BJ (cell line): ENCODE results near the gene EXOSC1. TPM values are rescaled to one million over a fixed set of nuclear protein-coding genes. Genes with fewer than 3 reads are reported as not detected.

ENCODE experiments used
- CTCF ChIA-PET: fragments of 350-600 bp; formaldehyde crosslinking; extraction: SDS; loops from one replicate; lab custom pipeline; 2021; ENCODE audit warnings: antibody characterized with exemption, inconsistent platforms; lab: Yijun Ruan, JAX
- POLR2A ChIA-PET: fragments of 300-600 bp; sonication (Branson Sonifier 250); formaldehyde crosslinking; extraction: SDS; loops from one replicate; lab custom pipeline; 2021; ENCODE audit warnings: antibody characterized with exemption; lab: Charles Lee
- DNase-seq: peaks from one replicate; pipeline ENCODE4 v3.0.0-alpha.2; 2011; ENCODE audit warnings: low read depth
- H3K27me3 ChIP-seq: 2 replicates; pipeline ENCODE4 v1.6.0; 2011; ENCODE audit warnings: low read length; ENCODE audit not compliant: control insufficient read depth, insufficient read depth
- H3K36me3 ChIP-seq: 2 replicates; pipeline ENCODE4 v1.5.1; 2011; ENCODE audit warnings: low read length; ENCODE audit not compliant: control insufficient read depth, insufficient read depth
- H3K4me3 ChIP-seq: 2 replicates; pipeline ENCODE4 v1.5.1; 2011; ENCODE audit warnings: low read depth, mild to moderate bottlenecking, control low read depth, low read length
- CTCF ChIP-seq: IDR thresholded peaks from 2 replicates; pipeline ENCODE4 v1.5.1; 2011; ENCODE audit warnings: low read depth, mild to moderate bottlenecking, control low read depth, inconsistent platforms, low read length, moderate library complexity; ENCODE audit not compliant: insufficient read depth
- polyA plus RNA-seq: library from polyadenylated mRNA; depleted of rRNA; stranded (reverse); fragments of >200 nt; gene quantifications from 2 replicates; pipeline ENCODE4 v1.2.3, GENCODE V29; 2011

The EXOSC1 gene
- polyA plus RNA-seq, 1 experiment = 49.4 TPM

- CTCF ChIA-PET = interaction anchor here (10.4 kb wide), 1 partner anchor 92 kb away, joined by 104 read pairs; no protein-coding TSS in a partner anchor
- POLR2A ChIA-PET = no interaction called here
Measured at GRCh38 chr10:97459933-97460332, 14.1 kb upstream of the EXOSC1 start.

DNA sequence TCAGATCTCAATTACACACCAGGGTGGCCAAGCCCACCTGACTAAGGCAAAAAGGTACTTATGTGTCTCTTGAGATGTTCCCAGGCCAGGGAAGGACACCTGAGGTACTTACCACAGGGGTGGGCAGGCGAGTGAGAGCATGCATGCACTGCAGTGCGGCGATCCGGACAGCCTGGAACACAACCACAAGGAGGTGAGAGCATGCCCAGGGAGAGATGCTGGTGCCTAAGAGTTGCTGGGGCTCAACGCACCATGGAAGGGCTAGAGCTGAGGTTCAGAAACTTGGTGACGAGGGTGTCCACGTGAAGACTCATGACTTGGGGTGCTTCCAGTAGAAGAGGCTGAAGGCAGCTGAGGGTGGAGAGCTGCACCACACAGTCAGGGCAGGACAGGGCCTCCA, 13.3 kb upstream of the EXOSC1 start:
- no peak for DNase-seq
- no peaks in the 10 kb centered on the region for H3K27me3 ChIP-seq
- H3K4me3 ChIP-seq = no peak overlapping the region
- POLR2A ChIA-PET = no interaction called here
- H3K36me3 ChIP-seq = peaks cover 46% of the 10 kb centered on the region
- TF ChIP-seq CTCF = no peak
- CTCF ChIA-PET = interaction anchor here (10.4 kb wide), 1 partner anchor 93 kb away, joined by 104 read pairs; no protein-coding TSS in a partner anchor

More at GRCh38 chr10:97459933-97460332, 14.1 kb upstream of the EXOSC1 start:
- Histone ChIP-seq H3K27me3 (no peaks in the 10 kb centered on the region), H3K4me3 (no peak overlapping the region), H3K36me3 (peaks cover 43% of the 10 kb centered on the region)
- TF ChIP-seq CTCF = no peak
- DNase-seq = no peak

DNA sequence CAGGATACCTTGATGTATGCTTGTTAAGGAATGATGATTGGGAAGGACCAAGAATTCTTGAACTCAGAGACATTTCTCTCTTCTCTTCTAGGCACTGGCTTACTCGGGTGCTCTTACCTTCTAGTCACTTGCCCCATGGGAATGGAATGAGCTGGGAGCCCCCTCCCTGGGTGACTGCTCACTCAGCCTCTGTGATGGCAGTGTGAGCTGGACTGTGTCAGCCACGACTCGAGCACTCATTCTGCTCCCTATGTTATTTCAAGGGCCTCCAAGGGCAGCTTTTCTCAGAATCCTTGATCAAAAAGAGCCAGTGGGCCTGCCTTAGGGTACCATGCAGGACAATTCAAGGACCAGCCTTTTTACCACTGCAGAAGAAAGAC, 10.9 kb upstream of the EXOSC1 start:
- DNase-seq = no peak
- POLR2A ChIA-PET = no interaction called here
- no peak overlapping the region for H3K4me3 ChIP-seq
- H3K27me3 ChIP-seq = no peaks in the 10 kb centered on the region
- peaks cover 55% of the 10 kb centered on the region for H3K36me3 ChIP-seq
- TF ChIP-seq CTCF = no peak
- CTCF ChIA-PET = interaction anchor here (0.6 to 2.0 kb wide), 2 partner anchors 53 to 97 kb away, joined by 4 to 7 read pairs; no protein-coding TSS in a partner anchor

DNA sequence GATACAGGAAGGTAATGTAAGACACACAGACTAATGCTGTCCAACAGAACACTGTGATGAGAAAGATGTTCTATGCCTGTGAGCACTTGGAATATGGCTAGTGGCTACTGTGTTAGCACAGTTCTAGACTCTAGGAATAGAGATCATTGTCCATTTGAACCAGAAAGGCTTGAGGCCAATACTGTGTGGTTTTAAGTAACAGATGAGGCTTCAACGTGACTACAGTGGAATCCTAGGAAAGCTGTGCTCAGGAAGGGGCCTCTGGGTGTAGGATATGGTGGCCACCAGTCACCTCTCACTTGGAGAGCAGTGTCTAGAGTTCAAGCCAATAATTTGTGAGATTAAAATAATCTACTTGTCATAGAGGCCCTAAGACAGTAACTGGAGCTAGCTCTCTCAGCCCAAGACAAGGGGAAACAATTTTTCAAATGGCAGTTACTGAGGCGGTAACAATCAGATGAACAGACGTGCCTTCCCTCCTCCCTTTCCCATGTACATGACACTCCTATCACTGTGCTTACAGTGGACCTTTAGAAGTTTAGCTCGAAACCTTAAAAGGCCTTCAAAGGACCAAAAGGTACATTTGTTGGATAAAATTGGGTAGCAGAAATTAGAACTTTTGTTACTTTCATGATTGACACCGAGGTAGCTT, 10.4 kb upstream of the EXOSC1 start:
- POLR2A ChIA-PET = no interaction called here
- no peak for TF ChIP-seq CTCF
- no peak overlapping the region for H3K4me3 ChIP-seq
- H3K36me3 ChIP-seq = peaks cover 58% of the 10 kb centered on the region
- no peaks in the 10 kb centered on the region for H3K27me3 ChIP-seq
- CTCF ChIA-PET = interaction anchor here (2.0 kb wide), 1 partner anchor 97 kb away, joined by 7 read pairs; no protein-coding TSS in a partner anchor
- DNase-seq = no peak

DNA sequence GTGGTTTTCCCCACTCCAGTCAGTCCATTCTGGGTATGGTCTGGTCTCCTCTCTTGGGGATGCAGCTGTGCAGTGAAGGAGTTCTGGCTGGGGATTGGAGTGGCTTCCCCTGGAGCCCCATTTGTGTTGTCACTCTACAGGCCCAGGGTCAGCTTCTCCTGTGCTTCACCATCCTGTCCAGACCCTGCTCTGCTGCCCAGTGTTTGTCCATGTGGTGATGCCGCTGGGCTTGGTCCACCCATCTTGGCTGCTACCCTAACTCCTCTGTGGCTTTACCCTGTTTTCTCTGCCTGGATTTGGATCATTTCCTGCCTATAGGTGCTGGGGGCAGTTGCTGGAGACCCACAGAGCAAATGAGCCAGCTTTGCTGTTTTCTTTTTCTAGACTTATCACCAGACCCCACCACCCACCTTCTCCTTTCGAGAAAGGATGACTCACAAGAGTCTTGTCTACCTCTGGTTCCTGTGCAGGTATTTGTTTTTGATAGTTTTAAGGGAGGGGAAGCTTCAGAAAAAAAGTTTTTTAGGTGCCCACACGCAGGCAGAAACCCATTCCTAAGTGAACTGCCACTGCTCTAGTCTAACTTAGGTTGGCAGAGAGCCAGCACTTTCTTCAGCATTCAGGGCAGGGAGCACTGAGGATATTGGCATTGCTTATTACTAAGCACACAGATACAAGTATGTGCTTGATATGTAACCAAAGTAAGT, 8.7 kb upstream of the EXOSC1 start:
- ChIA-PET CTCF (interaction anchor here (0.7 to 2.1 kb wide), 4 partner anchors 10 to 99 kb away, joined by 3 to 10 read pairs (median 5); no protein-coding TSS in a partner anchor), POLR2A (no interaction called here)
- Histone ChIP-seq H3K4me3 (no peak overlapping the region), H3K36me3 (peaks cover 49% of the 10 kb centered on the region), H3K27me3 (no peaks in the 10 kb centered on the region)
- TF ChIP-seq CTCF = no peak
- DNase-seq = no peak
